HL-60 (cell line): ENCODE data around the gene SRRM3.
"Not testable (repeated sequence)": the region's sequence is repeated elsewhere in the genome, so short reads cannot be mapped to it uniquely, and the experiment has no call there.

Source experiments
- DNase-seq, 2 experiments: peaks; one replicate each; pipeline ENCODE4 v3.0.0-alpha.2; 2010 to 2020; ENCODE audit warnings: low read depth in 1 of 2, low spot score in 1 of 2
- H3K27ac ChIP-seq: fragments of 250-450 bp; sonication (Bioruptor Pico); replicated peaks from 2 replicates; pipeline ENCODE4 v1.5.1; 2020; ENCODE audit warnings: mild to moderate bottlenecking, moderate library complexity
- H3K27me3 ChIP-seq: fragments of 250-450 bp; sonication (Bioruptor Pico); 2 replicates; pipeline ENCODE4 v1.5.1; 2021; ENCODE audit warnings: mild to moderate bottlenecking, moderate library complexity; ENCODE audit not compliant: insufficient read depth, poor library complexity, severe bottlenecking
- H3K4me3 ChIP-seq: replicated peaks from 2 replicates; pipeline ENCODE4 v1.5.1; 2011; ENCODE audit warnings: mild to moderate bottlenecking, control low read depth, low read length; ENCODE audit not compliant: insufficient read depth
- CTCF ChIP-seq: IDR thresholded peaks from one replicate; pipeline ENCODE4 v1.5.1; 2011; ENCODE audit warnings: low read length, control low read depth, inconsistent platforms; ENCODE audit not compliant: insufficient read depth
- GABPA ChIP-seq: IDR thresholded peaks from 2 replicates; pipeline ENCODE4 v1.6.1; 2012; ENCODE audit warnings: low read depth
- POLR2AphosphoS5 ChIP-seq: IDR thresholded peaks from 2 replicates; pipeline ENCODE4 v1.6.1; 2012; ENCODE audit warnings: low read depth
- REST ChIP-seq: IDR thresholded peaks from 2 replicates; pipeline ENCODE4 v1.6.1; 2012; ENCODE audit warnings: low read depth; ENCODE audit not compliant: insufficient replicate concordance
- SPI1 ChIP-seq: IDR thresholded peaks from 2 replicates; pipeline ENCODE4 v1.6.1; 2012; ENCODE audit warnings: low read depth, mild to moderate bottlenecking, borderline replicate concordance

Gene SRRM3

GRCh38 chr7:76334320-76334967, 132.7 kb downstream of the SRRM3 start:
- Histone ChIP-seq H3K27ac (no peak overlapping the region), H3K27me3 (no peaks in the 10 kb centered on the region), H3K4me3 (no peak overlapping the region)
- no peak for DNase-seq
- no peak for TF ChIP-seq GABPA
- TF ChIP-seq SPI1 = no peak
- no peak for TF ChIP-seq CTCF
- TF ChIP-seq REST = no peak
- no peak for TF ChIP-seq POLR2AphosphoS5

- not testable (repeated sequence) for H3K4me3 ChIP-seq, DNase-seq, H3K27me3 ChIP-seq, H3K27ac ChIP-seq
Observed at GRCh38 chr7:76335417-76335816, 133.7 kb downstream of the SRRM3 start.

GRCh38 chr7:76336094-76336493, 134.4 kb downstream of the SRRM3 start:
- Histone ChIP-seq H3K27ac (no peak overlapping the region), H3K27me3 (no peaks in the 10 kb centered on the region)
- DNase-seq = no peak

More at GRCh38 chr7:76336094-76336493, 134.4 kb downstream of the SRRM3 start:
- H3K4me3 ChIP-seq = no peak overlapping the region
- TF ChIP-seq CTCF (no peak), POLR2AphosphoS5 (no peak), REST (no peak)
